Measurements from ENCODE around the gene MYO1B. TPM values are rescaled to one million over a fixed set of nuclear protein-coding genes. Genes with fewer than 3 reads are reported as not detected.

MYO1B gene
- total RNA-seq, 1 experiment from 2014 or later = 106 TPM

DNA sequence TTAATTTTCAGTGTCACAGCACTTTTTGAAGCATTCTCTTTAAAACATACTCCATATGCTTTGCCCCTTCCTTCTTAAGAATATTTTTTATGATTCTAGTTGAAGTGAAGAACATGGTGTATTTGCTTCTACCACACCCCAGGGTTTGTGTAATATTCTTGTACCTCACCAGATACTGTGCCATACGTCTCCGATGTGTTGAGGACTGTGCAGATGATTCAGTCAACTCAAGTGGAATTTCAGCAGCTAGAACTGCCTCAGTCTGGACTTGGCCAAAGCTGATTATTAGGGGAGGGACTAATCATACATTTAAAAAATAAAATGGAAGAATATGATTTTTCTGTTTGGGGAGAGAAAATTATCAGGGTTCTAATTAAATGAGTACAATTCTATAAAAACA, 115.7 kb downstream of the MYO1B start:
- H3K4me1 ChIP-seq (replicated peaks) = no peaks in the 10 kb centered on the region
- H3K9me3 ChIP-seq (replicated peaks) = no peaks in the 10 kb centered on the region
- no peak for DNase-seq (ENCODE audit: low read depth in 1 of 2, low spot score in 2 of 2)
- no peak overlapping the region for H3K4me3 ChIP-seq
- no peaks in the 10 kb centered on the region for H3K27me3 ChIP-seq (replicated peaks)
- H3K27ac ChIP-seq = no peak overlapping the region
- H3K36me3 ChIP-seq = peaks cover 29% of the 10 kb centered on the region

DNA sequence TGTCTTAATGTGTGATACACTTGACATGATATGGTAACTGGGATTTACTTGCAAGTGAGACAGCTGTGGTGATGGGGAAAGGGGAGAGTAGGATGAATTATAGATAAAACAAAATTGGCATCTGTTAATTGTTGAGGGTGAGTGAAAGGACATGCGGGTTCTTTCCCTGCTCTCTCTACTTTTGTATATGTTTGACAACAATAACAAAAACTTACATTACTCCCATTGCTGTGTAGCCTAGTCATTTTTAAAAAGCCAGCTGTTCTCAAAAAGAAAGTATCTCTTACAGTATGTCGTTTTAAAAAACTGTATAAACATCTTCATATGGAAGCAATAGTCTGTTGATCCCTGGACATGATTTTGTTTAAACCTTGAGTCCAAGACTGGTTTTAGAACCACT, 117.6 kb downstream of the MYO1B start:
- Histone ChIP-seq H3K4me3 (no peak overlapping the region), H3K4me1 (replicated peaks) (no peaks in the 10 kb centered on the region), H3K27ac (no peak overlapping the region), H3K9me3 (replicated peaks) (no peaks in the 10 kb centered on the region), H3K36me3 (peaks cover 34% of the 10 kb centered on the region), H3K27me3 (replicated peaks) (no peaks in the 10 kb centered on the region)
- DNase-seq (ENCODE audit: low read depth in 1 of 2, low spot score in 2 of 2) = no peak

DNA sequence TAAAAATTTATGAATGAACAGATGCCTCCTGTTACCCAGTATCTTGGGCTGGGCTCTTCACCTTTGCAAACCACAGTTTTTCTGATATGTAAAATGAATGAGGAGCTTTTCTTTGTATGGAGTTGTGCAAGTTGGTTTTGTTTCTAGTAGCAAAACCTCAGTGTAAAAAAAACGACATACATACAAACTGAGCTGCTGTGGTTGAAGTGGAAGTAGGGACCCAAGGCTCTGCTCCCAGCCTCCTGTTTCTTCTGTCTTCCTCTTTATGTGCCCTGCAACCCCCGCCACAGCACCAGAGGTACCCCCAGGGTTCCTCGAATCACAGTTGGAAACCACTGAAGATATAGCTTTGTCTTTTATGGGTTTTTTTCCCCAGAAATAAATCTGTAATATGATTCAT, 118.1 kb downstream of the MYO1B start:
- H3K36me3 ChIP-seq = peaks cover 37% of the 10 kb centered on the region
- DNase-seq (ENCODE audit: low read depth in 1 of 2, low spot score in 2 of 2) = no peak
- no peaks in the 10 kb centered on the region for H3K4me1 ChIP-seq (replicated peaks)
- H3K9me3 ChIP-seq (replicated peaks) = no peaks in the 10 kb centered on the region
- no peak overlapping the region for H3K4me3 ChIP-seq
- no peak overlapping the region for H3K27ac ChIP-seq
- H3K27me3 ChIP-seq (replicated peaks) = no peaks in the 10 kb centered on the region

DNA sequence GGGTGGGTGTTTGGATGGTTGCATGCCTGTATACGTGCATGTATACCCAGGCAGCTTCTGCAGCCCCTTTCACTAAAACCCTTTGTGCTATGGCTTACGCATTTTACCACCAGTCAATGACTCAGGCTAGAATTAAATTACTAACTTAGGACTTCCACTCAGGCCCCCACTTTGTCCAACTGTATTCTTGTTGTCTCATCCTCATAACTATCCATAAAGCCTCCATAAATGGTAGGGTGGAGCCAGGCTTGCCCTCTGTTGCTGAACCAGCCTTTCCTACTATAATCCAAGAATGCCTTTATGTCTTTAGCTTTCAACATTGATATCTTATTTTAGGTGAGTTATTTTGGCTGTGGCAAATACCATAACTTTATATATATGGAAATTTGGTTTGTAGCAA, 119.9 kb downstream of the MYO1B start:
- DNase-seq (ENCODE audit: low read depth in 1 of 2, low spot score in 2 of 2) = no peak
- Histone ChIP-seq H3K4me3 (no peak overlapping the region), H3K36me3 (peaks cover 32% of the 10 kb centered on the region), H3K27ac (no peak overlapping the region), H3K27me3 (replicated peaks) (no peaks in the 10 kb centered on the region), H3K4me1 (replicated peaks) (no peaks in the 10 kb centered on the region), H3K9me3 (replicated peaks) (no peaks in the 10 kb centered on the region)

DNA sequence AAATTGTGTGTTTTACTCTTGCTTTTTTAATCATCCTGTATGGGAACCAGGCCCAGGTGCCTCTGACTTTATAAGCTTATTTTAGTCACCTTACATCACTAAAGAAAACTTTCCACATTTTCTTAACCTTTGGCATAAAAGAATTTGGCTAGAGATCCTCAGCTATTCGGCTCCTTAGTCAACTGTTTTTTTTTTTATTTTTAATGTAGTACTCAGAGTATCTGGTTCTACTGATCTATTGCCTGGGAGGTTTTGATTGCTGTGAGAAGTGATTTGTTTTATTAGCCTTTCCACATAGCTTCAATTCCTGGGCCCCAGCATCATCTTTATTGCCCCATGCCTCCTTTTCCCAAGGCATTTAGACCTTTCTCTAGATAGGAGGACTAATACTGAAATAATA, 121.0 kb downstream of the MYO1B start:
- no peak overlapping the region for H3K4me3 ChIP-seq
- no peak overlapping the region for H3K27ac ChIP-seq
- H3K36me3 ChIP-seq = peaks cover 29% of the 10 kb centered on the region
- no peaks in the 10 kb centered on the region for H3K27me3 ChIP-seq (replicated peaks)
- no peaks in the 10 kb centered on the region for H3K9me3 ChIP-seq (replicated peaks)
- no peaks in the 10 kb centered on the region for H3K4me1 ChIP-seq (replicated peaks)
- no peak for DNase-seq (ENCODE audit: low read depth in 1 of 2, low spot score in 2 of 2)

DNA sequence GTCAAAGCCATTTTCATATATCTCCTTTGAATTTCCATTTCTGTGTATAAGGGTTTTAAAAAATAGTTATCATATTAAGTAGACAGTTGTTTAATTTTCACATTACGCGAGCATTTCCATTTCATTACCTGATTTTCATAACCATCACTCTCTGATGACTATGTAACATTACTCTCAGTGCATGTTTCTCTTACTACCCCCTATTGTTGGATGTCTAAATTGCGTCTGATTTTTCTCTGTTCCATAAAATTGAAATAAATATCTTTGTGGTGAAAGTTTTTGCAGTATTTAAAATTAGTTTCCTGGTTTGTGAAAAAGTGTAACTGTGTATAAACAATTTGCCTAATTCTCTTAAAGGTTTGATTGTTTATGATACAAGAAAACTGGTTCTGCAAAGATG, 123.8 kb downstream of the MYO1B start:
- Histone ChIP-seq H3K4me1 (replicated peaks) (no peaks in the 10 kb centered on the region), H3K27me3 (replicated peaks) (no peaks in the 10 kb centered on the region), H3K4me3 (no peak overlapping the region), H3K27ac (no peak overlapping the region), H3K9me3 (replicated peaks) (no peaks in the 10 kb centered on the region), H3K36me3 (peaks cover 36% of the 10 kb centered on the region)
- no peak for DNase-seq (ENCODE audit: low read depth in 1 of 2, low spot score in 2 of 2)

DNA sequence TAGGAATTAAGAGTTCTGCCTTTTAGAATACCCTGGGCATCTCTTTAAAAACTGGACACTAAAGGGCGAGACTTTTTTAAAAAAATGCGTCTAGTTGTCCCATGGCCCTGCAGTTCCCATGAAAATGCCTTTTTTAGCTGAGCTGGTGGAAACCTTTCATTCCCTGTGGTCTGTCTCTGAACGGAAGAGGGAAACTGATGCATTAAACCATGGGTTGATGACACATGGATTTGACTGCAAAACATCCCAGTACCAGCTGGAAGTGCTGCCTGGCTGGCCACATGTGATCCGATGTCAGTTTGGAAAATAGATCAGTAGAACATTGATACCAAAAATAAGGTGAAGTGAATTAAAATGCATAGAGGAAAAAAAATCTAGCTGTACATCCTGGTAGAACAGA, 129.2 kb downstream of the MYO1B start:
- Histone ChIP-seq H3K4me1 (replicated peaks) (peaks cover 19% of the 10 kb centered on the region), H3K27ac (no peak overlapping the region), H3K9me3 (replicated peaks) (no peaks in the 10 kb centered on the region), H3K36me3 (peaks cover 25% of the 10 kb centered on the region), H3K4me3 (no peak overlapping the region), H3K27me3 (replicated peaks) (no peaks in the 10 kb centered on the region)
- DNase-seq (ENCODE audit: low read depth in 1 of 2, low spot score in 2 of 2) = no peak

DNA sequence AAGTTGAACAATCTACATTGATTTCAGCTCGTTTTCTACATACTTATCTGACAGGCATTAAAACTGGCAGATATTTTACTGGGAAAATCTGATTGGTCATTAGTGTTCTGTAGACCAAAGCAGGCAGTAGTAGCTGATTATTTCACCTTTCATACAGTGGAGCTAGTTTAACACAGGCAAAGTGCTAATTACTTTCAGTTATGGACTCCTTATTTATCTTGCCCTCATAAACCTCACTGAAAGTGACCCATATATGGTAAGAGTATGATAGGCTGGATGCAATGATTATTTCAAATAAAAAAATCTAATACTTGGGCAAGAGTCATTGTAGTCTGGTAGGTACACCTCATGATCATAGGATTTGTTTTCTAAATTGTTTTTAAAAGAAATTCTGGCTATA, 129.7 kb downstream of the MYO1B start:
- Histone ChIP-seq H3K27ac (no peak overlapping the region), H3K4me3 (no peak overlapping the region), H3K9me3 (replicated peaks) (no peaks in the 10 kb centered on the region), H3K4me1 (replicated peaks) (peaks cover 19% of the 10 kb centered on the region), H3K36me3 (peaks cover 21% of the 10 kb centered on the region), H3K27me3 (replicated peaks) (no peaks in the 10 kb centered on the region)
- no peak for DNase-seq (ENCODE audit: low read depth in 1 of 2, low spot score in 2 of 2)

DNA sequence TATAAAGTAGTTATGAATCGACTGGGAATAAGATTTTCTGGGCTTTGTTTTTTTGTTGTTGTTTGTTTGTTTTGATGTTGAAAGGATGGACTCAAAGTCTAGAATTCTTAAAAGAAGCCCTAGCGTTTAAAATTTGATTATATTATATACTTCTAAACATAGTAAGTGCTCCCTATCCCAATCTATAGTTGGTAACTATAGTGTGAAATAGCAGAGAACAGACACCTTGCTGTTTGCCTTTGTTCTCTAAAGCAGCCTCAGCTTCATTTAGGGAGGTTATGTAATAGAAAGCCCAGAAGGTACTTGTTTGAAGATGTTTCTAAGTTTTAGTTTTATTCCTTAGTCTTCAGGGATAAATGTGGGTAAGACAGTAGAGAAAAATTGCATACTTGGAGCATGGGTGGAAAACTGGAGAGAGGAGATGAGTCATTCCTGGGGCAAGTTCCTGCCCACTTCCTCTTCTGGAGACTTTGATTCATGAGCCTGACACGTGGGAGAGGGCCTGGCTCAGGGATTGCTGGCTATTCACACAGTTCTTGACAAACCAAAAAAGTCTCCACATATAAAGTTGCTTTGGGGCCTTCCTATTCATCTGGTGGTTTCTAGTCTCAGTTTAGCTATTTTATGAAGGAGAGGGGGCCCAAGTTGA, 131.9 kb downstream of the MYO1B start:
- peak overlapping the region; percentile 72 for H3K27ac ChIP-seq
- no peaks in the 10 kb centered on the region for H3K27me3 ChIP-seq (replicated peaks)
- no peaks in the 10 kb centered on the region for H3K9me3 ChIP-seq (replicated peaks)
- H3K4me3 ChIP-seq = no peak overlapping the region
- peaks cover 12% of the 10 kb centered on the region for H3K36me3 ChIP-seq
- peaks cover 19% of the 10 kb centered on the region for H3K4me1 ChIP-seq (replicated peaks)
- peak; percentile 81 to 87 for DNase-seq (ENCODE audit: low read depth in 1 of 2, low spot score in 2 of 2)

DNA sequence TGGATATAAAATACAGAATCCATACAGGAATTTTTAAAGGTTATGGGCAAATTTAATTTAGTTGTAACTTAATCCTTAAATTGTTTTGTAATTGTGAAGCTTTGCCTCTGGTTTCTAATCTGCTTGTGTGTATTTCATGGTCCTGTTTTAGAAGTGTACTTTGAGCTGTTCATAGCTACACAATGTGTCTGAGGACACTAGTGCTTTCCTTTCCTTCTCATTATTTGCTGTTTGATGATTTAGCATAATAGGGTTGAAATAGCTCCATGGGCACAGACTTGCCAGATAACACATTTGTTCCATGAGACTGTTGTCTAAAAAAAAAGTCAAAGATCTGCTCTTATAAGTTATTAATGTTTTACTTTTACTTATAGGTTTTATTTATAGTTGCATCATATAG, 134.2 kb downstream of the MYO1B start:
- Histone ChIP-seq H3K36me3 (peaks cover 14% of the 10 kb centered on the region), H3K27ac (no peak overlapping the region), H3K9me3 (replicated peaks) (no peaks in the 10 kb centered on the region), H3K27me3 (replicated peaks) (no peaks in the 10 kb centered on the region), H3K4me3 (no peak overlapping the region), H3K4me1 (replicated peaks) (peaks cover 27% of the 10 kb centered on the region)
- no peak for DNase-seq (ENCODE audit: low read depth in 1 of 2, low spot score in 2 of 2)

DNA sequence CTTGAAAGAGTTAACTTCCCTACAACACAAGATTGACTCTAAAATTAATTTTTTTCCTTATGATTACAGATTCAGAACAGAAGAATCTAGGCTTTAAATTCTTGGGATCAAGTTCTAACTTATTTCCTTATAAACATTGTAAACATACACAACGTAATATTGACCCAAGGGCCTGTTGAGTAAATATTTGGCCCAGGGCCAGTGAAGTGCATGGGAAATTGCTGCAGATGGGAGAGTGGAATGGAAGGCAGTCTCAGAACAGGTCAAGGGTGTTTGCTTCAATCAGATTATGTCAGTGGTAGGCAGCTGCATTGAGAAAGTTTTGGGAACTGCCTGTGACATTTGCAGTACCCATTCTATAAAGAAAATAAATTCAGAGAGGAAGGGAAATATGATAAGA, 137.6 kb downstream of the MYO1B start:
- H3K27ac ChIP-seq = no peak overlapping the region
- no peak for DNase-seq (ENCODE audit: low read depth in 1 of 2, low spot score in 2 of 2)
- H3K27me3 ChIP-seq (replicated peaks) = no peaks in the 10 kb centered on the region
- no peaks in the 10 kb centered on the region for H3K9me3 ChIP-seq (replicated peaks)
- H3K4me1 ChIP-seq (replicated peaks) = peaks cover 43% of the 10 kb centered on the region
- H3K36me3 ChIP-seq = peaks cover 30% of the 10 kb centered on the region
- H3K4me3 ChIP-seq = no peak overlapping the region

DNA sequence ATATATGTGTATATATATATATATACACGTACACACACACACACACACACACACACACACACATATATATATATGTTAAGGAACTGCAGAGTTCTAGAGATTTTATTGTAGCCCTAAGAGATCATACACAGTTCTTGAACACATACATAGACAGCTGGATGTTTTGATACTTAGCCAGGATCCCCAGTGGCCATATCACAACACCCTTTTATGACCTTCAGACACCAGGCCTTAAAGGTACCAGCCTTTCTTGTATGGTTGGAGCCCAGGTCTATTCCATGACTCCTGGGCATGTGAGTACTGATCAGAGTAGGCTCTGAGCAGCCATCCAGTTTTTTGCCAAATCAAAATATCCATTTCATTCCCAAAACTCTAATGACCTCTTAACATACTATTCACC, 138.3 kb downstream of the MYO1B start:
- peaks cover 32% of the 10 kb centered on the region for H3K36me3 ChIP-seq
- no peak overlapping the region for H3K27ac ChIP-seq
- H3K4me3 ChIP-seq = no peak overlapping the region
- no peak for DNase-seq (ENCODE audit: low read depth in 1 of 2, low spot score in 2 of 2)
- H3K27me3 ChIP-seq (replicated peaks) = no peaks in the 10 kb centered on the region
- H3K9me3 ChIP-seq (replicated peaks) = no peaks in the 10 kb centered on the region
- peaks cover 46% of the 10 kb centered on the region for H3K4me1 ChIP-seq (replicated peaks)

DNA sequence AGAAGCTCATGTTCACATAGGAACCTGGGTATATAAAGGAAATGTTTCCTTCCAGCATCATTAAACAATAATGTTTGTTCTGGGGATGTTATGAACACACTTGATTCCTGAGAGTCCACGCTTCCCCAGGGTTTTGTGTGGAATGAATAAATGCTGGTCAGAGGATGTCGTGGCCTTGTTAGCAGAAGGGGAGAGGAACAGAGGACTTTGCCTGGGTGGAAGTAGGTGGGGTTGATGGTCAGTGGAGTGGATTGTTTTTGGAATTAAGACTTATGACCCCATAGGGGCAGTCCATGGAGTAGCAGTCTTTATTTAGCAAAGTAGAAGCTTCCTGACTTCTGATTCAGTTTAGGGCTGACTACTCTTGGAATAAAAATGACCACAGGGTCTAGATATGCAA, 139.6 kb downstream of the MYO1B start:
- Histone ChIP-seq H3K4me3 (no peak overlapping the region), H3K27ac (no peak overlapping the region), H3K36me3 (peaks cover 39% of the 10 kb centered on the region), H3K27me3 (replicated peaks) (no peaks in the 10 kb centered on the region), H3K4me1 (replicated peaks) (peaks cover 46% of the 10 kb centered on the region), H3K9me3 (replicated peaks) (no peaks in the 10 kb centered on the region)
- DNase-seq (ENCODE audit: low read depth in 1 of 2, low spot score in 2 of 2) = no peak

DNA sequence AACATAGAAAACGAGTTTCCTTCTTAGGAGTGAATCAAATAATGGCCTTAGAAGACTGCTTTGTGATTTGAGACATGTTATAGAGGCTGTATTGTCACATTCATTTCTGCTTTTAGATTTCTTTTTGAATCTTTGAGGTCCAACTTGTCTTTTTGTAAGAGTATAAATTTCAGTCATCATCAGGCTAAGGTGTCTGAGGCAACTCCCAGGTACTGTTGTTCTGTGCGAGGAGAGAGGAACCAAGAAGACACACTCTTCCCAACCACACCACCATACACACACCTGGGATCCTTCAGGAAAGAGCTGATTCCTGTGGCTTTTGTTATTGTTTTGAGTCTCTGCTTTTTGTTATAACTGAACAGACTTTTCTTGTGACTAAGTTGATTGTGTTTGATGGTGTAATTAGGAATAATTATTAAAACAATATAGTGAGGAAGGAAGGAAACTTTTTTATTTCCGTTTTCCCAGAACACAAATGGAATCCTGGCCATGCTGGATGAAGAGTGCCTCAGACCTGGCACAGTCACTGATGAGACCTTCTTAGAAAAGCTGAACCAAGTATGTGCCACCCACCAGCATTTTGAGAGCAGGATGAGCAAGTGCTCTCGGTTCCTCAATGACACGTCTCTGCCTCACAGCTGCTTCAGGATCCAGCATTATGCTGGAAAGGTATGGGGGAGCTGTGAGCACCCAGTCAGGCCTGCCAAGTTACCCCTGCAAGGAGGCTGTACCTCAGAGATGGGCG, 140.4 kb downstream of the MYO1B start:
- H3K4me3 ChIP-seq = no peak overlapping the region
- peak; percentile 42 to 52 for DNase-seq (ENCODE audit: low read depth in 1 of 2, low spot score in 2 of 2)
- peaks cover 47% of the 10 kb centered on the region for H3K36me3 ChIP-seq
- no peaks in the 10 kb centered on the region for H3K27me3 ChIP-seq (replicated peaks)
- peaks cover 46% of the 10 kb centered on the region for H3K4me1 ChIP-seq (replicated peaks)
- H3K9me3 ChIP-seq (replicated peaks) = no peaks in the 10 kb centered on the region
- H3K27ac ChIP-seq = peak overlapping the region; percentile 75
